CD4-positive, alpha-beta T cell treated with Interferon alpha-2 for 1 hour (primary cell): ENCODE measurements around the gene SELENOT.

ENCODE experiments used
- DNase-seq, 2 donors: peaks; one replicate each; pipeline ENCODE4 v3.0.0-alpha.2; 2020 to 2022

SELENOT gene

GRCh38 chr3:150673966-150674365 lies 70.8 kb downstream of the SELENOT start:
- DNase-seq, result no peak

- no peak for DNase-seq
Observed at GRCh38 chr3:150675587-150675986, 72.5 kb downstream of the SELENOT start.
